ENCODE measurements around the gene SYP. TPM values are rescaled to one million over a fixed set of nuclear protein-coding genes. Genes with fewer than 3 reads are reported as not detected.
A peak's percentile ranks its signal among the peaks of the same experiment; 100 is the strongest.

Gene SYP
- total and polyA plus RNA-seq, 9 of the 15 experiments (the other 6 are each of a cell fraction or from before 2014, with no cell fraction given): 0.48 to 5.1 (median 2.6) TPM

DNA sequence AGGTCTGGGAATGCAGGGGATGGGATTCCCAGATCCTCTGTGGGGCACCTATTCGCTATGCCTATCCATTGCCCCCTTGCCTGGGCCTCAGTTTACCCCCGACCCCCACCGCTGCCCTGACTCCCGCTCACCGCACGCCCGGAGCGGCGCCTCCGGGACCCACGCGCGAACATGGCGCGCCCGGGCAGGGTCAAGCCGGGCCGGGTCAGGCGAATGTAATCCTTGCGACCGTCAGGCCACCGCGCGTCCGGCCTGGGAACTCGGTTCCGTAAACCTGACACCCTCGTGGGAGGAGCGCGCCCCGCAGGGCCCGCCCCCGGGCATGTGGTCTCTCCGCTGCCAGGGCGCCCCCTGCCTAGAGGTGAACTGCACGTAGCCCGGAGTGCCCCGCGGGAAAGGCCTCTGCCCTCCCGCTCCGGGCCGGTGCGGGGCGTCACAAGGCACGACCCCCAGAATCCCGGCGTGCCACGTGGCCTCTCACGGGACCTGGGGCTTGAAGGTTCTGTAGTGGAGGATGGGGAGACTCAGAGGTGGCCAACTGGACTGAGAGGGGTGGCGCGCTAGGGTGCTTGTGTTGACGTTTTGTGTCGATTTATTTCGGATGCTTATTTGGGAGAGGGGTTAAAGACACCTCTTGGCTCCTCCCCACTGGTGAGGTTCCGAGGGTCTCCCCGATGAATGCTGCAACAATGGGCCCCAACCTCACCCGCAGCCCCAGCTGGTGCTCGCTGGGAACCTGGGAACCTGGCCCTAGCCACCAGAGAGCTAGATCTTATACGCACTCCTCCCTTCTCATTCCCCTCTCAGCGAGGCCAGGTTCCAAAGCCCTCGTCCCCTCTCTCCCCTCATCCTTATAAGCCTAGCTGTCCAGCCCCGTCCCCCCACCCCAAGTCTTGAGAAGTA lies 13.6 kb downstream of the SYP start, which contains the start of gene PRICKLE3 (continued):
- TF ChIP-seq, protein P1, sequence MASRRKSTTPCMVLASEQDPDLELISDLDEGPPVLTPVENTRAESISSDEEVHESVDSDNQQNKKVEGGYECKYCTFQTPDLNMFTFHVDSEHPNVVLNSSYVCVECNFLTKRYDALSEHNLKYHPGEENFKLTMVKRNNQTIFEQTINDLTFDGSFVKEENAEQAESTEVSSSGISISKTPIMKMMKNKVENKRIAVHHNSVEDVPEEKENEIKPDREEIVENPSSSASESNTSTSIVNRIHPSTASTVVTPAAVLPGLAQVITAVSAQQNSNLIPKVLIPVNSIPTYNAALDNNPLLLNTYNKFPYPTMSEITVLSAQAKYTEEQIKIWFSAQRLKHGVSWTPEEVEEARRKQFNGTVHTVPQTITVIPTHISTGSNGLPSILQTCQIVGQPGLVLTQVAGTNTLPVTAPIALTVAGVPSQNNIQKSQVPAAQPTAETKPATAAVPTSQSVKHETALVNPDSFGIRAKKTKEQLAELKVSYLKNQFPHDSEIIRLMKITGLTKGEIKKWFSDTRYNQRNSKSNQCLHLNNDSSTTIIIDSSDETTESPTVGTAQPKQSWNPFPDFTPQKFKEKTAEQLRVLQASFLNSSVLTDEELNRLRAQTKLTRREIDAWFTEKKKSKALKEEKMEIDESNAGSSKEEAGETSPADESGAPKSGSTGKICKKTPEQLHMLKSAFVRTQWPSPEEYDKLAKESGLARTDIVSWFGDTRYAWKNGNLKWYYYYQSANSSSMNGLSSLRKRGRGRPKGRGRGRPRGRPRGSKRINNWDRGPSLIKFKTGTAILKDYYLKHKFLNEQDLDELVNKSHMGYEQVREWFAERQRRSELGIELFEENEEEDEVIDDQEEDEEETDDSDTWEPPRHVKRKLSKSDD (conservative IDR thresholded peaks at IDR 0.05; ENCODE audit: low read length): no peak
- TF ChIP-seq RB1 (IDR thresholded peaks at IDR 0.05; ENCODE audit: low read depth): peak; percentile 68
- TF ChIP-seq ZNF79 (CRISPR knock-in tag; IDR thresholded peaks at IDR 0.05; ENCODE audit: low read depth): no peak
- TF ChIP-seq RBM34 (IDR thresholded peaks at IDR 0.05; ENCODE audit: borderline replicate concordance, insufficient read depth, low read length): no peak
- TF ChIP-seq, protein P2, sequence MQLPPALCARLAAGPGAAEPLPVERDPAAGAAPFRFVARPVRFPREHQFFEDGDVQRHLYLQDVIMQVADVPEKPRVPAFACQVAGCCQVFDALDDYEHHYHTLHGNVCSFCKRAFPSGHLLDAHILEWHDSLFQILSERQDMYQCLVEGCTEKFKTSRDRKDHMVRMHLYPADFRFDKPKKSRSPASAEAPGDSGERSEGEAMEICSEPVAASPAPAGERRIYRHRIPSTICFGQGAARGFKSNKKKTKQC (CRISPR knock-in tag; IDR thresholded peaks at IDR 0.05): peak; percentile 52; the same call in 1 of the 2 replicates
- no peak for TF ChIP-seq BRD9 (IDR thresholded peaks at IDR 0.05; ENCODE audit: low read depth, partially characterized antibody)
- TF ChIP-seq ZNF282 (CRISPR knock-in tag; IDR thresholded peaks at IDR 0.05): no peak
- no peak for TF ChIP-seq TAF9B (IDR thresholded peaks at IDR 0.05; ENCODE audit: partially characterized antibody)
- TF ChIP-seq, protein P3, sequence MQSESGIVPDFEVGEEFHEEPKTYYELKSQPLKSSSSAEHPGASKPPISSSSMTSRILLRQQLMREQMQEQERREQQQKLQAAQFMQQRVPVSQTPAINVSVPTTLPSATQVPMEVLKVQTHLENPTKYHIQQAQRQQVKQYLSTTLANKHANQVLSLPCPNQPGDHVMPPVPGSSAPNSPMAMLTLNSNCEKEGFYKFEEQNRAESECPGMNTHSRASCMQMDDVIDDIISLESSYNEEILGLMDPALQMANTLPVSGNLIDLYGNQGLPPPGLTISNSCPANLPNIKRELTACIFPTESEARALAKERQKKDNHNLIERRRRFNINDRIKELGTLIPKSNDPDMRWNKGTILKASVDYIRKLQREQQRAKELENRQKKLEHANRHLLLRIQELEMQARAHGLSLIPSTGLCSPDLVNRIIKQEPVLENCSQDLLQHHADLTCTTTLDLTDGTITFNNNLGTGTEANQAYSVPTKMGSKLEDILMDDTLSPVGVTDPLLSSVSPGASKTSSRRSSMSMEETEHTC (IDR thresholded peaks at IDR 0.05): 0 out of 2 replicates have a peak, but pooled peaks have one; percentile 42
- TF ChIP-seq, protein P4, sequence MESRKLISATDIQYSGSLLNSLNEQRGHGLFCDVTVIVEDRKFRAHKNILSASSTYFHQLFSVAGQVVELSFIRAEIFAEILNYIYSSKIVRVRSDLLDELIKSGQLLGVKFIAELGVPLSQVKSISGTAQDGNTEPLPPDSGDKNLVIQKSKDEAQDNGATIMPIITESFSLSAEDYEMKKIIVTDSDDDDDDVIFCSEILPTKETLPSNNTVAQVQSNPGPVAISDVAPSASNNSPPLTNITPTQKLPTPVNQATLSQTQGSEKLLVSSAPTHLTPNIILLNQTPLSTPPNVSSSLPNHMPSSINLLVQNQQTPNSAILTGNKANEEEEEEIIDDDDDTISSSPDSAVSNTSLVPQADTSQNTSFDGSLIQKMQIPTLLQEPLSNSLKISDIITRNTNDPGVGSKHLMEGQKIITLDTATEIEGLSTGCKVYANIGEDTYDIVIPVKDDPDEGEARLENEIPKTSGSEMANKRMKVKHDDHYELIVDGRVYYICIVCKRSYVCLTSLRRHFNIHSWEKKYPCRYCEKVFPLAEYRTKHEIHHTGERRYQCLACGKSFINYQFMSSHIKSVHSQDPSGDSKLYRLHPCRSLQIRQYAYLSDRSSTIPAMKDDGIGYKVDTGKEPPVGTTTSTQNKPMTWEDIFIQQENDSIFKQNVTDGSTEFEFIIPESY (CRISPR knock-in tag; IDR thresholded peaks at IDR 0.05): peak; percentile 46; the same call in 1 of the 2 replicates
- TF ChIP-seq, protein P5, sequence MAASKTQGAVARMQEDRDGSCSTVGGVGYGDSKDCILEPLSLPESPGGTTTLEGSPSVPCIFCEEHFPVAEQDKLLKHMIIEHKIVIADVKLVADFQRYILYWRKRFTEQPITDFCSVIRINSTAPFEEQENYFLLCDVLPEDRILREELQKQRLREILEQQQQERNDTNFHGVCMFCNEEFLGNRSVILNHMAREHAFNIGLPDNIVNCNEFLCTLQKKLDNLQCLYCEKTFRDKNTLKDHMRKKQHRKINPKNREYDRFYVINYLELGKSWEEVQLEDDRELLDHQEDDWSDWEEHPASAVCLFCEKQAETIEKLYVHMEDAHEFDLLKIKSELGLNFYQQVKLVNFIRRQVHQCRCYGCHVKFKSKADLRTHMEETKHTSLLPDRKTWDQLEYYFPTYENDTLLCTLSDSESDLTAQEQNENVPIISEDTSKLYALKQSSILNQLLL (CRISPR knock-in tag; IDR thresholded peaks at IDR 0.05; ENCODE audit: borderline replicate concordance): no peak
- TF ChIP-seq SMAD4 (CRISPR knock-in tag; conservative IDR thresholded peaks at IDR 0.05): 0 out of 2 replicates have a peak, but pooled peaks have one; percentile 53
- TF ChIP-seq, protein P6, sequence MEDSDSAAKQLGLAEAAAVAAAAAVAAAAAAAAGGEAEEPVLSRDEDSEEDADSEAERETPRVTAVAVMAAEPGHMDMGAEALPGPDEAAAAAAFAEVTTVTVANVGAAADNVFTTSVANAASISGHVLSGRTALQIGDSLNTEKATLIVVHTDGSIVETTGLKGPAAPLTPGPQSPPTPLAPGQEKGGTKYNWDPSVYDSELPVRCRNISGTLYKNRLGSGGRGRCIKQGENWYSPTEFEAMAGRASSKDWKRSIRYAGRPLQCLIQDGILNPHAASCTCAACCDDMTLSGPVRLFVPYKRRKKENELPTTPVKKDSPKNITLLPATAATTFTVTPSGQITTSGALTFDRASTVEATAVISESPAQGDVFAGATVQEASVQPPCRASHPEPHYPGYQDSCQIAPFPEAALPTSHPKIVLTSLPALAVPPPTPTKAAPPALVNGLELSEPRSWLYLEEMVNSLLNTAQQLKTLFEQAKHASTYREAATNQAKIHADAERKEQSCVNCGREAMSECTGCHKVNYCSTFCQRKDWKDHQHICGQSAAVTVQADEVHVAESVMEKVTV (CRISPR knock-in tag; IDR thresholded peaks at IDR 0.05): 0 out of 2 replicates have a peak, but pooled peaks have one; percentile 17
